K562 (cell line): ENCODE results near the gene KRTAP4-12.

Source experiments
- BCLAF1 ChIP-seq, 2 experiments: fragments of 450-650 bp in 1 of 2; IDR thresholded peaks; 2 replicates each; pipeline ENCODE4 v1.6.1; 2011 to 2017; ENCODE audit warnings: low read depth in 2 of 2, antibody characterized with exemption in 1 of 2, borderline replicate concordance in 1 of 2, low read length in 1 of 2, mild to moderate bottlenecking in 1 of 2, mixed read lengths in 1 of 2; ENCODE audit not compliant: control insufficient read depth in 1 of 2
- CEBPB ChIP-seq: fragments of 450-650 bp; IDR thresholded peaks from 2 replicates; pipeline ENCODE4 v1.6.1; 2016; ENCODE audit warnings: missing genetic modification characterization, missing compliant biosample characterization
- CTCF ChIP-seq, 3 experiments: IDR thresholded peaks in 2 of 3; conservative IDR thresholded peaks in 1 of 3; 2 replicates each; pipeline ENCODE4 v1.5.1; 2011 to 2012; ENCODE audit warnings: low read length in 3 of 3, mild to moderate bottlenecking in 3 of 3, control low read depth in 2 of 3, improper control_type of control experiment in 1 of 3, inconsistent platforms in 1 of 3, low read depth in 1 of 3, mixed read lengths in 1 of 3, moderate library complexity in 1 of 3; ENCODE audit not compliant: insufficient read depth in 2 of 3
- KDM2B ChIP-seq: fragments of 250-450 bp; sonication (Bioruptor Pico); IDR thresholded peaks from 2 replicates; pipeline ENCODE4 v1.8.0; 2021; ENCODE audit warnings: mild to moderate bottlenecking, moderate library complexity
- MXI1 ChIP-seq: IDR thresholded peaks from 2 replicates; pipeline ENCODE4 v1.6.1; 2011; ENCODE audit warnings: low read depth, mild to moderate bottlenecking, improper control_type of control experiment, low read length
- POLR2A ChIP-seq: fragments of 450-650 bp; conservative IDR thresholded peaks from 2 replicates; pipeline ENCODE4 v1.6.1; 2016
- RCOR1 ChIP-seq, 2 experiments: IDR thresholded peaks; 2 replicates each; pipeline ENCODE4 v1.6.1; 2012; ENCODE audit warnings: low read depth in 2 of 2, low read length in 2 of 2, borderline replicate concordance in 1 of 2, improper control_type of control experiment in 1 of 2
- TBP ChIP-seq: optimal IDR thresholded peaks from 2 replicates; pipeline ENCODE3; 2011; ENCODE audit warnings: low read depth, low read length, improper control_type of control experiment
- ZBTB49 ChIP-seq: sonication (generic); formaldehyde crosslinking; IDR thresholded peaks from 2 replicates; pipeline ENCODE4 v1.8.0; 2022; ENCODE audit warnings: missing genetic modification reagents, mild to moderate bottlenecking, borderline replicate concordance

GRCh38 chr17:41167561-41167960, 43.6 kb upstream of the KRTAP4-12 start:
- no peak for TF ChIP-seq RCOR1 (IDR thresholded peaks at IDR 0.05; ENCODE audit: borderline replicate concordance in 1 of 2, low read depth in 2 of 2, low read length in 2 of 2)
- no peak for TF ChIP-seq BCLAF1 (IDR thresholded peaks at IDR 0.05; ENCODE audit: borderline replicate concordance in 1 of 2, control insufficient read depth in 1 of 2, low read depth in 2 of 2, low read length in 1 of 2)
- no peak for TF ChIP-seq CTCF (IDR thresholded peaks at IDR 0.05 in 2 of 3, conservative IDR thresholded peaks at IDR 0.05 in 1 of 3; ENCODE audit: insufficient read depth in 2 of 3, low read depth in 1 of 3, low read length in 3 of 3)
- no peak for TF ChIP-seq CEBPB (tag)
- TF ChIP-seq KDM2B: no peak
- TF ChIP-seq TBP: no peak
- TF ChIP-seq POLR2A: no peak
- TF ChIP-seq MXI1: no peak
- no peak for TF ChIP-seq ZBTB49
